Inflammatory macrophage treated with lipopolysaccharide for 1 hour (primary cell): ENCODE results near the gene MRPS9.

Source experiments
- DNase-seq, 2 donors: peaks; one replicate each; pipeline ENCODE4 v3.0.0-alpha.2; 2020 to 2022

The MRPS9 gene

GRCh38 chr2:105125920-105126319 is 88.1 kb downstream of the MRPS9 start:
- no peak for DNase-seq

- no peak for DNase-seq
Measured at GRCh38 chr2:105126336-105126735, 88.5 kb downstream of the MRPS9 start.

DNA sequence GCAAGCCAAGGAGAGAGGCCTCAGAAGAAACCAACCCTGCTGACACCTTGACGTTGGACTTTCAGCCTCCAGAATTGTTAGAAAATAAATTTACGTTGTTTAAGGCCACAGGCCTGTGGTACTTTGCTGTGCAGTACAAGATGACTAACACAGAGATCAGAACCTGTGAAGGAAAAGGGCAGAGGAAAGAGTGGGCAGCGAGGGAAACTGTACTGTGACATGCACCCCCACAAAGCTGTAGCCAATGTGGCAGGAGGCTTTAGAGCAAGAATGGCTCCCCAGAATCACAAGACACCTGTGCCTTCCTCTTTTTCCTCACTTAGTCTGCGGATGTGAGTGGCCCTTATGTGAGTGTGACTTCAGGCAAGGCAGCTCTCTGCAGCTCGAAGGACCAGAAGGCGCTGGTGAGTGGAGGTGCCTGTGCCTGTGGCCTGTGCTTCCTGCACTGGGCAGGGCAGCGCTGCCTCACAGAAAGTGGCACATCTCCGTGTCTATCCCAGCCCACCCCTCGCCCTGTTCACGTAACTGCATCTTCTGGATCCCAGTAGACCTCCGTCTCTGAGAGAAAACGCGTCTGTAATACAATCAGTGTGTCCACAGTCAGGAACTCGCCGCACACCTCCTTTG is 89.5 kb downstream of the MRPS9 start:
- DNase-seq = peak in 1 of 2 donors; percentile 16

DNA sequence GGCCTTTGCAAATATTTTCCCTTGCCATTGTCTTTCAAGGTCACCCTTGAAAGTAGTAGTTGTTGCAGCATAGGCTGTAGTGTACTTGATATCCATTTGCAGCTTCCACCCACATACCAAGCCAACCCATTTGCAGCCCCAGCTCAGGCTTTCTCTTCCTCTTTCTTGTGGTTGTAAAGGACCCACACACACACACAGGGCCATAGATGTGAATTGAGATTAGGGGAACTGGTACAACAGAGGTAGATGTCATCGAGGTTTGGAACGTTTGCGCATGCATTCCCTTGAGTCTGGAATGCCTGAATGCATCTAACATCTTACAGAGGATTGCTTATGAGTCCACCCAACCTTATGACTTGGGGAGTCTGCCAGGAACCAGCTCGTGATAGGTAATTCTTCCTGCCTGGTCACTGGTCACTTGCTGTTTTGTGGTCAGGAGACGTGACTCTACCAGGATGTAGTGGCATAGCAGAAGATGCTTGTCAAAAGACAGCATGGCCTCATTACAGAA is 91.9 kb downstream of the MRPS9 start:
- DNase-seq = peak; percentile 60 to 90

DNA sequence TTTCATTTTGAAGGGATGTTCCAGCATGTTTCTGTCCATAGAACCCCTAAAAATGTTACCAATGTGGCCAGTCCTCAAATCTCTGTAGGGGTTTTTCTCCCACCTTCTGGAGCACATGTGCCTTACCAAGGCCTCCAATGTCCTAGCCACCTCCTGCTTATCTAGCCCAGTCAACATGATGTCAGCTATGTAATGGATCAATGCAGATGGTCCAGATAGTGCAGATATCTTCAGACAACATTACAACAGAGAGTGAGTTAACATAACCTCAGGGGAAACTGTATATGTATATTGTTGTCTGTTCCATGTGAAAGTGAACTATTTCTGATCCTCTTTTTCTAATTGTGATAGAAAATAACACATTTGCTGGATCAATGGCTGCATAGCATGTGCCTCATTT is 92.7 kb downstream of the MRPS9 start:
- no peak for DNase-seq

DNA sequence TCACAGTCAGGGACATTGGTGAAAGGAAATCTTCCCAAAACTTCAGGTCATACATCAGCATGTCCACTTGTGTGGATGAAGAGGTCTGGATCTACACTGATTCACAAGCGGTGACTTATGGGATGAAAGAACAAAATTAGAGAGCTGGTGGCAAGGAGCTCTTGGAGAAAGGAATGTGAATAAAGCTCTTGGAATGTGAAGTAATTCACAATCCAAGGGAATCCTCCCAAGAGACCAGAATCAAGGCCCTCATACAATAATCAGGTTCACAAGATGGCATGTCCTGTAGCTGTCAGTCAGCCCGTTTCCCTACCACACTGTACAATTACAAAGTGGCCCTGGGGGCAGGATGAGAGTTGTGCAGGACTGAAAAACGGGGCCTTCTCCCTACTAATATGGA is 96.2 kb downstream of the MRPS9 start:
- DNase-seq = no peak

GRCh38 chr2:105135436-105135835 is 97.6 kb downstream of the MRPS9 start:
- no peak for DNase-seq

DNA sequence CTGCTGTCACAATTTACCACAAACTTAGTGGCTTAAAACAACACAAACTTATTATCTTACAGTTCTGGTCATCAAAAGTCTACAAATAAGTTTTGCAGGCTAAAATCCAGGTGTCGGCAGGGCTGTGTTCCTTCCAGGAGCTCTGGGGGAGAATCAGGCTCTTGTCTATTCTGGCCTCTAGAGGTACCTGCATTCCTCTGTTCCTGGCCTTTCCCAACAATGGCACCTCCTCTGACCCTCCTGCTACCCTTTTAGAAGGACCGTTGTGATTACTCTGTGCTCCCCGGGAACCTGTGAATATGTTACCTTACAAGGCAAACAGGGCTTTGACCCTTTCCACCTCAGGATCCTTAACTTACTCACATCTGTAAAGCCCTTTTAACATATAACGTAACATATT is 98.5 kb downstream of the MRPS9 start:
- no peak for DNase-seq

GRCh38 chr2:105138643-105139042 is 100.8 kb downstream of the MRPS9 start:
- no peak for DNase-seq

- DNase-seq = no peak
Measured at GRCh38 chr2:105139556-105140239, 101.8 kb downstream of the MRPS9 start.

DNA sequence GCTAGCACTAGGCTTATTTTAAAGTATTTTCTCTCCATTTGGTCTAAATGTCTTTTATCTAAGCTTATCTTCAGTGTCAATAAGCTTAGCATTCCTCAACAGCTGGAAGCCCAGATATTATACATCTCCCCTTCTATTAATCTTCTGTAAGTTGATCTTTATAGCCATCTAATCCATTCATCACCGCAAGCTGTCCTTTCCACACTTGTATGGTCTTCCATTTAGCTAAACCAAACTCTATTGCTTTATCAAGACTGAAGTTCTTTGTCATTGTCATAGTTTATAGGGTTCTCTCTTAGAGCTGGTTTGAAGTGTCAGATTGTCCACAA is 102.3 kb downstream of the MRPS9 start:
- DNase-seq = no peak

- DNase-seq = no peak
Measured at GRCh38 chr2:105141099-105141614, 103.3 kb downstream of the MRPS9 start.

DNA sequence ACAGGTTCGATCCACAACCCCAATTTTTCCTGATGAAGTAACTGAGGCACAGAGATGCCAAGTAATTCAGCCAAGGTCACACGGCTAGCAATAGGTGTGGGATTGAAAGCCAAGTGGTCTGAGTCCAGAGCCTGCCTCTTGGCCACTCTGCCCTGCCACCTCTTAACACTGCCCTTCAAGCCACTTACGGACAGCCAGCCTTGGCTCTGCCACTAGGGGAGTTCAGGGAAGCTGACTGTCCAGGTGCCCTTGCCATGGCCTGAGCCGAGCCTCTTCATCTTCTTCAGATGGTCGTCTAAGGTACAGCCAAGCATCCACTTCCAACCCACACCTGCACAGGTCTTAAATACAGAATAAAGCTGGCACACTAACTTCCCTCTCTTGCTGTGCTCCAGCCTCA is 104.4 kb downstream of the MRPS9 start:
- DNase-seq = no peak

GRCh38 chr2:105143094-105143466 is 105.2 kb downstream of the MRPS9 start:
- DNase-seq = no peak

DNA sequence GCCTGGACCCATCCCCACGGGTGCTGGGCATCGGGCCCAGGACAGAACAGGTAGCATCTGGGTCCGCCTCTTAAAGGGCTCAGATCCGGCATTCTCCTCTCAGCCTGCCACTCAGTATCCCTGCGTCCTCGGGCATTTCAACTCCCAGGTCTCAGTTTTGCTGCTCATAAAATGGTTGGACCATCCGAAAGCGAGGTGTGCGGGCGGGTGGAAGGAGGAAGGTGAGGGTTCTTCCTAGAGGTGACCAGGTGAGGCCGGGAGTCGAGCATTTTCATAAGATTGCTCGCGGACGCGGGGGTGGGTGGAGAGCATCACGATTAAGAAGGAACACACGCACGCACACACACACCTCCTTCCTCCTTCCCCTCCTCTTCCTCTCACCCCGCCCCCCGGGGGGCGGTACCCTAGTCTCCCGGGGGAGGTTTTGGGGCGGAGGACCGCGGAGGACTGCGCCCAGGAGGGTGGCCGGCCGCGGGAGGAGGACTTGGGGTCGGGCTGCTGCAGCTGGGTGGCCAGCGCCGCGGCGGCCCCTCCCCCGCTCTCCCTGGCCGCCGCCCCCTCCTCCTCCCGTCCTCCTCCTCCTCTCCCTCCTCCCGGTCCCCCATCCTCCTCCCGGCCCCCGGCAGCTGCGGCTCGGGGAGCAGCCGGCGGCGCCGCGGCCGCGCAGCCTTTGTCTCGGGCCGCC is 105.7 kb downstream of the MRPS9 start:
- no peak for DNase-seq

- no peak for DNase-seq
Measured at GRCh38 chr2:105144152-105144940, 106.5 kb downstream of the MRPS9 start.

DNA sequence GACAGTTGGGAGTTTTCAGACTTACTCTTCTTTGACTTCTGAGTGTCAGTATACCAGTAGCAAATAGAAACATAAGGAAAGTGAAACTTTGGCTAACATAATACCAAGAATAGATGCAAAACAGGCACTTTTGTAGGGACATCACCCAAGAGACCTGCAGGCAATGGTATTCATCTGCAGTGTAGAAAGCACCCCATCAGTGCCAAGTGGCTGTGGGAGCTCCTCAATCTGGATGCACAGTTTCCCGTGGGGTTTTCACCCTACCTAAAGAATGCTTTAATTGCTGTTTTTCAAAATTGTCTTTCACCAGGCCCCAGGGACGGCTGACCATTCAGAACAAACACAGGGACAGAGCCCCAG is 107.1 kb downstream of the MRPS9 start:
- DNase-seq = no peak

- DNase-seq = no peak
Measured at GRCh38 chr2:105149272-105149671, 111.4 kb downstream of the MRPS9 start.
